Measurements from ENCODE around the gene COL6A6. TPM values are rescaled to one million over a fixed set of nuclear protein-coding genes. Genes with fewer than 3 reads are reported as not detected.

COL6A6 gene, protein sequence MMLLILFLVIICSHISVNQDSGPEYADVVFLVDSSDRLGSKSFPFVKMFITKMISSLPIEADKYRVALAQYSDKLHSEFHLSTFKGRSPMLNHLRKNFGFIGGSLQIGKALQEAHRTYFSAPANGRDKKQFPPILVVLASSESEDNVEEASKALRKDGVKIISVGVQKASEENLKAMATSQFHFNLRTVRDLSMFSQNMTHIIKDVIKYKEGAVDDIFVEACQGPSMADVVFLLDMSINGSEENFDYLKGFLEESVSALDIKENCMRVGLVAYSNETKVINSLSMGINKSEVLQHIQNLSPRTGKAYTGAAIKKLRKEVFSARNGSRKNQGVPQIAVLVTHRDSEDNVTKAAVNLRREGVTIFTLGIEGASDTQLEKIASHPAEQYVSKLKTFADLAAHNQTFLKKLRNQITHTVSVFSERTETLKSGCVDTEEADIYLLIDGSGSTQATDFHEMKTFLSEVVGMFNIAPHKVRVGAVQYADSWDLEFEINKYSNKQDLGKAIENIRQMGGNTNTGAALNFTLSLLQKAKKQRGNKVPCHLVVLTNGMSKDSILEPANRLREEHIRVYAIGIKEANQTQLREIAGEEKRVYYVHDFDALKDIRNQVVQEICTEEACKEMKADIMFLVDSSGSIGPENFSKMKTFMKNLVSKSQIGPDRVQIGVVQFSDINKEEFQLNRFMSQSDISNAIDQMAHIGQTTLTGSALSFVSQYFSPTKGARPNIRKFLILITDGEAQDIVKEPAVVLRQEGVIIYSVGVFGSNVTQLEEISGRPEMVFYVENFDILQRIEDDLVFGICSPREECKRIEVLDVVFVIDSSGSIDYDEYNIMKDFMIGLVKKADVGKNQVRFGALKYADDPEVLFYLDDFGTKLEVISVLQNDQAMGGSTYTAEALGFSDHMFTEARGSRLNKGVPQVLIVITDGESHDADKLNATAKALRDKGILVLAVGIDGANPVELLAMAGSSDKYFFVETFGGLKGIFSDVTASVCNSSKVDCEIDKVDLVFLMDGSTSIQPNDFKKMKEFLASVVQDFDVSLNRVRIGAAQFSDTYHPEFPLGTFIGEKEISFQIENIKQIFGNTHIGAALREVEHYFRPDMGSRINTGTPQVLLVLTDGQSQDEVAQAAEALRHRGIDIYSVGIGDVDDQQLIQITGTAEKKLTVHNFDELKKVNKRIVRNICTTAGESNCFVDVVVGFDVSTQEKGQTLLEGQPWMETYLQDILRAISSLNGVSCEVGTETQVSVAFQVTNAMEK (N-terminal part only)
- 1 to 10 TPM; 1.6 to 2.2 (median 1.7) TPM for polyA plus RNA-seq (ENCODE audit: insufficient read length in 4 of 4)

DNA sequence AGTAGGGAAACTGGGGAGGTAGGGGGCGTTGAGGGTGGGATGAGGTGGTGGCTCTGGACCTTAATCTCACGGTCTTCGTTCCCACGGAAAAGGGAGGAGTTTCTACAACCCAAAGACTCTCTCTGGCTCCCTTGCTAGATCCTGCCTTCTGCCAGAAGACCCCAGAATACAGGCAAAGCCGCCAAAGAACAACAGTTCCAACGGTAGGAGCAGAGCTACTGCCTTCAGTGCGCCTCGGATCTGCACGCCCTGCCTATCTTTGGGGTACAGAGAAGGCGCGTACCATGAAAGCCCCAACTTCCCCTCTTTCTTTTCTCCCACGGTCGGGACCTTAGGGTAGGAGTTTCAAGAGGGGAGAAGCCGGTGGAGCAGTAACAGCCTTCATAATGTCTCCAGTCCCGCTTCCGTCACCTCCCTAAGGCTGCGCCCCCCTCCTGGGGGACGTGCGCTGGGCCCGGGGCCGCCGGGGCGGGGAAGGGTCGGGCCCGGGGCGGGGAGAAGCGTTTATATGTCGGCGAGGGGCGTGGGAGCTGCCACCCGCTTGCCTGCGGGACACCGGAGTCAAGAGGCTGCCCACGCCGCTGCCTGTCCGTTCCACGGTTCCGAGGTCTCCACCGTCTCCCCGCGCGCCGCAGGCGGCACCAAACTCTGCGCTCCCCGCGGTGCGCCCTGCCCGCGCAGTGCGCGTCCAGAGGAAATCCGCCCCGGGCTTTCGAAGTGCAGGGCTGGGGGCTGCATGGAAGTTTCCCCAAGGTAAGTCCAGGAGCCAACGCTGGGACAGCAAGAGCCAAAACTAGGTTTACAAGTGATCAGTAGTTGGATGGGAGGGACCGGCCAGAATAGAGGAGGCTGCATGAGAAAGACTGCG, at the start of gene COL6A6:
COL6A6 (plus strand) TSS at position 533 of the 868 bp plus-strand sequence. CDS start 43,188 bp downstream, outside the sequence.
- DNase-seq (ENCODE audit: low read depth in 4 of 4, low spot score in 2 of 4), result no peak

DNA sequence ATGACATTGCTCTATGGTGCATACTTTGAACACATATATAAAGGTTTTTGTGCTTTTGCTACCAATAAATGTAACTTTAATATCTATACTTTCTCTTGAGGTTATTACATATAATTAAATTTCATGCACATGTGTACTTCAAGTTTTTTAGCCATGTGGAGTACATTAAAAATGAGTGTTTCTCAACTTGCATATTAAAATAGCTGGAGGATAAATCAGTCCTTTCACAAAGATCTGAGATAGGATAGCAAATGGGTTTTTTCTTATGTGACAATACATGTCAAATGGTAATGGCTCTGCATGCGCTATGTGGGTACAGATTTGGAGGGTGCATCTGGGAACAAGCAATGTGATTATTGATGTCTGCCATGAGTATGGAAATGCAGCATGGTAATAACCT, 48.7 kb upstream of the COL6A6 start:
- no peak for DNase-seq (ENCODE audit: low read depth in 4 of 4, low spot score in 2 of 4)

- DNase-seq (ENCODE audit: low read depth in 4 of 4, low spot score in 2 of 4), result no peak
These were observed 46.9 kb upstream of the COL6A6 start for GRCh38 chr3:130470126-130470525.

GRCh38 chr3:130473416-130473815, 43.6 kb upstream of the COL6A6 start:
- no peak for DNase-seq (ENCODE audit: low read depth in 4 of 4, low spot score in 2 of 4)

DNA sequence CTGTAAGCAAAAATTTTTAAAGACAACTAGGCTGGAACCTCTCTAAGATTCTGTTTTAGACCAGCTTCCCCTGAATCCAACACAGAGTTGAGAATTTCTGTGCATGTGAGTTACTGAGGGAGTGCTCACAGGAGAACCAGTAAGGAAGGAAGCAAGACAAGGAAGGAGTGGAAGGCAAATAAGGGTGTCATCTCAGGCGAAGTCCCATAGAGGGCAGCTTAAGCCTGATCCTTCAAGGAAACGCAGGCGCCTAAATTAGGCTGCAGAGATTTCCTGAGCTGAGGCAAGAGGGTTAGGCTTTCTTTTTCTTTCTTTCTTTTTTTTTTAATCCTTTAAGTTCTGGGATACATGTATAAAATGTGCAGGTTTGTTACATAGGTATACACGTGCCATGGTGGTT, 36.2 kb upstream of the COL6A6 start:
- DNase-seq (ENCODE audit: low read depth in 4 of 4, low spot score in 2 of 4), result peak; percentile 13 to 37 (median 16)

- no peak for DNase-seq (ENCODE audit: low read depth in 4 of 4, low spot score in 2 of 4)
These were observed 28.7 kb upstream of the COL6A6 start for GRCh38 chr3:130488288-130488687.

DNA sequence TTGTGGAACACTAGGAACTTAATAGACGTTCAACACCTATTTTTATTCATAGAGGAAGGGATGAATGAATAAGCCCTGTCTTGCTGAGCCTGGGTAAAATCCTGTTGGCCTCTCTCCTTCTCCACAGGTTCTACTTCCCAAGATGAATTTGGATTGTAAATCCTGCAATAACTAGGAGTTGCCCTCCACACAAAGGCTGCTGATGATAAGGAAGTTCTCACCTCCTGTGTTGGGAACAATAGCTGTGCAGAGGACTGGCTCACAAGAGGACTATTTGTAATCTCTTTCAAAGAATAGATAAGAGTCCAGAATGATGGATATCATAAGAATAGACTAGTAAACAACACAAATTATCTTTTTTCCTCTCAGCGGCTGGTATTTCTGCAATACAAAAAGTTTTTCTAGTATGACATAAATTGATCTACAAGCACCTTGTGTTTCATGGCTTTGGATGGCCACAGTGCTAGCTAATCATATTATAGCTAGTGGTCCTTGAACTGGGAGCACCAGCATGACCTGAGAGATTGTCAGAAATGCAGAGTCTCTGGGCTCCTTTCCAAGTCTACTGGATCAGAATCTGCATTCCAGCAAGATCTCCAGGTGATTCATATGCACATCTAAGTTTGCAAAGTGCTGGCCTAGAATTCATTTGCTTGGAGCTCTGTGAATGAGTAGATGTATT, 28.1 kb upstream of the COL6A6 start:
- no peak for DNase-seq (ENCODE audit: low read depth in 4 of 4, low spot score in 2 of 4)

GRCh38 chr3:130490241-130490640, 26.7 kb upstream of the COL6A6 start:
- DNase-seq (ENCODE audit: low read depth in 4 of 4, low spot score in 2 of 4), result no peak

GRCh38 chr3:130491431-130491830, 25.5 kb upstream of the COL6A6 start:
- DNase-seq (ENCODE audit: low read depth in 4 of 4, low spot score in 2 of 4), result no peak

DNA sequence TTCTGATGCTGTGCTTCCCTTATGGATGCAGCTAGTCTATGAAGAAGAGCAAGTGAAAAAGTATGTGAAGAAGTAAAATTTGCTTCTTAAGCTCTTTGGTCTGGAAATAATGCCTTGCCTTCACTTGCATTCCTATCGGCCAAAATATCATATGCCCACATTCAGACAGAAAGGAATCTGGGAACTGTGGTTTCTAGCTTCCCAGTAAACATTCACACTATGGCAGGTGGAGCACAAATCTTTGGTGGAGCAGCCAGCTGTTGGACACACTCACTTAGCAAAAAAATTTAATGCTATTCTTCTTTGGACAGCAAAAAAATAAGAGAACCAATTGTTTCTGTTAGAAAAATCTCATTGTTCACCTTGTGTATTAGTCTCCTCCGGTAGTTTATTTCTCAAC, 12.3 kb upstream of the COL6A6 start:
- no peak for DNase-seq (ENCODE audit: low read depth in 4 of 4, low spot score in 2 of 4)

- no peak for DNase-seq (ENCODE audit: low read depth in 4 of 4, low spot score in 2 of 4)
These were observed 10.9 kb upstream of the COL6A6 start for GRCh38 chr3:130506031-130506430.

DNA sequence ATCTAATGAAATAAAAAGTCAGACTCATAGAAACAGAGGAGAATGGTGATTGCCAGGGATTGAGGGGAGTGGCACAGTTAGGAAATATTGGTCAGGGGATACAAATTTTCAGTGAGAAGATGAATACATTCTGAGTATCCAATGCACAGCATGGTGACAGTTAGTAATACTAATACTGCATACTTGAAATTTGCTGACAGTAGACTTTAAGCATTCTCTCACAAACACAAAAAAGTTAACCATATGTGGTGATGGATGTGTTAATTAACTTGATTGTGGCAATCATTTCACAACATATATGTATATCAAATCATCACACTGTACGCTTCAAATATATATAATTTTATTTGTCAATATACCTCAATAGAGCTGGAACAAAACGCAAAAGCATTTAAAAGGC, 9.2 kb upstream of the COL6A6 start:
- DNase-seq (ENCODE audit: low read depth in 4 of 4, low spot score in 2 of 4), result no peak

GRCh38 chr3:130509008-130509407, 8.0 kb upstream of the COL6A6 start:
- DNase-seq (ENCODE audit: low read depth in 4 of 4, low spot score in 2 of 4), result peak in 3 of 4 donors; percentile 18 to 49 (median 38)

DNA sequence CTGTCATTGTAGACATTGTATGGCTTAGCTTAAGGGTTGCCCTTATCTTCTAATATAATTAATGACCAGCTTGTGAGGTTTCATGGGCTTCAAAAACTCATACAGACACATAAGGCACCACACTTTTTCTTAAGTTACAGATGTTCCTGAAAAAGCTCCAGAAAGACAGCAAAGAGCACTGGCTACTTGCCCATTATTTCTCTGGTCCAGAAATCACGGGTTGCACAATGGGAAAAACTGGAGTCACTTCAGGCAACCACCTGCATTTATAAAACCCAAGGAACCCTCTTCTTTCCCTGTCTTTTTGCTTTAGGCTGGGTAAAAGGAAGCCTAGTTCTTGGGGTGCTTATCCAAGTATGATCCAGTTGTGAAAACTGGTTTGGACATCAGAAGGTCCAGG, 2.3 kb upstream of the COL6A6 start:
- no peak for DNase-seq (ENCODE audit: low read depth in 4 of 4, low spot score in 2 of 4)

- DNase-seq (ENCODE audit: low read depth in 4 of 4, low spot score in 2 of 4), result no peak
These were observed 1.2 kb upstream of the COL6A6 start for GRCh38 chr3:130515755-130516154.

GRCh38 chr3:130517602-130518001, 625 bp downstream of the COL6A6 start:
- no peak for DNase-seq (ENCODE audit: low read depth in 4 of 4, low spot score in 2 of 4)

DNA sequence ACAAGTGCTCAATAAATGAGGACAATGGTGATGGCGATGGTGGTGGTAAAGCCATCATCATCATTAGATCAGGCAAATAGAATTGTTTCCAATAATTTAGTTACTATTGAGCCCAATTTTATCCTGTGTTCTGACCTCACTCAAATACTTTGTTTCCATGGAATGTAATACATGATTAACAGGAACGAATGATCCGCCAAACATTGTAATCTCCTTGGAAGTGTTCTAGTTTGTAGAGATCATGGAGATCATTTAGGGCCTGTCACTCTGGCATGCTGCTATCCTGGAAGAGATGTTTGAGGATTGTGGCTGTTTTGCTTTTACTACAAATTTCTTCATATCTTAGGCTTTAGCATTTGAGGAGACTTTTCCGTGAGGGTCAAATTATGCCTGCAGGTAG, 2.8 kb downstream of the COL6A6 start:
- DNase-seq (ENCODE audit: low read depth in 4 of 4, low spot score in 2 of 4), result no peak

DNA sequence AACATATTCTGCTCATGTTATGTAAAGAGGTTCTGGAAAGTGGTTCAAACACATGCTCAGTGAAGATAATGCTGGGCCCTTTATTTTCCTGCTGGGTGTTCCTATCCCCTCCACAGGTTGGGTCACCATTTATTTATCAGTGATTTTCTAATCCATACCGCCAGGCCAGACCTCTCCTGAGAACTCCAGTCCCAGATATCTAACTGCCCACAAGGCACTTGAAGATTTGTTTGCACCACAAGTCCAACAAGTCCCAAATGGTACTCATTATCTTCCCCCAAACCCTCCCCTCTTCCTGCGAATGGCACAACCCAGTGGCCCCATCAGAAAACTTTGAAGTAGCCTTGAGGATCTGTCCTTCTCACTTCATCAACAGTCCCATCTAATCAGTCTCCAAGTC, 5.4 kb downstream of the COL6A6 start:
- no peak for DNase-seq (ENCODE audit: low read depth in 4 of 4, low spot score in 2 of 4)

GRCh38 chr3:130527426-130527825, 10.4 kb downstream of the COL6A6 start:
- DNase-seq (ENCODE audit: low read depth in 4 of 4, low spot score in 2 of 4), result no peak
